HCT116 (cell line): Measurements from ENCODE around the gene RFWD3.

Experiments used
- CEBPB ChIP-seq: IDR thresholded peaks from 2 replicates; pipeline ENCODE4 v1.6.1; 2012; ENCODE audit warnings: low read depth
- CTCF ChIP-seq, 3 experiments: fragments of 200-600 bp in 1 of 3; sonication (generic) in 1 of 3; IDR thresholded peaks in 2 of 3; conservative IDR thresholded peaks in 1 of 3; 2 replicates each; pipeline ENCODE4 v1.5.1; 2012 to 2017; ENCODE audit warnings: low read depth in 2 of 3, low read length in 2 of 3, antibody characterized with exemption in 1 of 3, borderline replicate concordance in 1 of 3, control low read depth in 1 of 3, mild to moderate bottlenecking in 1 of 3, mixed read lengths in 1 of 3, mixed run types in 1 of 3, moderate library complexity in 1 of 3; ENCODE audit not compliant: insufficient read depth in 1 of 3
- EGR1 ChIP-seq: IDR thresholded peaks from 2 replicates; pipeline ENCODE4 v1.6.1; 2012; ENCODE audit warnings: low read depth
- EZH2 ChIP-seq: fragments of 200-600 bp; sonication (generic); IDR thresholded peaks from 2 replicates; pipeline ENCODE4 v1.6.1; 2017; ENCODE audit warnings: antibody characterized with exemption, mixed run types
- EZH2phosphoT487 ChIP-seq: fragments of 200-600 bp; IDR thresholded peaks from 2 replicates; pipeline ENCODE4 v1.6.1; 2018; ENCODE audit warnings: antibody characterized with exemption, borderline replicate concordance
- FOSL1 ChIP-seq: IDR thresholded peaks from 2 replicates; pipeline ENCODE4 v1.6.1; 2012; ENCODE audit warnings: low read depth
- JUND ChIP-seq: IDR thresholded peaks from 2 replicates; pipeline ENCODE4 v1.6.1; 2012
- POLR2A ChIP-seq: IDR thresholded peaks from 2 replicates; pipeline ENCODE4 v1.7.0; 2011; ENCODE audit warnings: borderline replicate concordance; ENCODE audit not compliant: insufficient read depth, insufficient read length; ENCODE audit errors: extremely low read depth
- POLR2AphosphoS5 ChIP-seq: IDR thresholded peaks from 2 replicates; pipeline ENCODE4 v1.6.1; 2011; ENCODE audit warnings: mild to moderate bottlenecking, low read depth, low read length, moderate library complexity
- RAD21 ChIP-seq: IDR thresholded peaks from 2 replicates; pipeline ENCODE4 v1.6.1; 2012; ENCODE audit warnings: low read depth, mild to moderate bottlenecking
- REST ChIP-seq: IDR thresholded peaks from 2 replicates; pipeline ENCODE4 v1.6.1; 2012; ENCODE audit warnings: low read depth
- SIN3A ChIP-seq: IDR thresholded peaks from 2 replicates; pipeline ENCODE4 v1.6.1; 2012; ENCODE audit warnings: low read depth
- SP1 ChIP-seq: IDR thresholded peaks from 2 replicates; pipeline ENCODE4 v1.6.1; 2012; ENCODE audit warnings: low read depth
- TF ChIP-seq, protein P1 (sequence below): IDR thresholded peaks from 2 replicates; pipeline ENCODE4 v1.6.1; 2012

DNA sequence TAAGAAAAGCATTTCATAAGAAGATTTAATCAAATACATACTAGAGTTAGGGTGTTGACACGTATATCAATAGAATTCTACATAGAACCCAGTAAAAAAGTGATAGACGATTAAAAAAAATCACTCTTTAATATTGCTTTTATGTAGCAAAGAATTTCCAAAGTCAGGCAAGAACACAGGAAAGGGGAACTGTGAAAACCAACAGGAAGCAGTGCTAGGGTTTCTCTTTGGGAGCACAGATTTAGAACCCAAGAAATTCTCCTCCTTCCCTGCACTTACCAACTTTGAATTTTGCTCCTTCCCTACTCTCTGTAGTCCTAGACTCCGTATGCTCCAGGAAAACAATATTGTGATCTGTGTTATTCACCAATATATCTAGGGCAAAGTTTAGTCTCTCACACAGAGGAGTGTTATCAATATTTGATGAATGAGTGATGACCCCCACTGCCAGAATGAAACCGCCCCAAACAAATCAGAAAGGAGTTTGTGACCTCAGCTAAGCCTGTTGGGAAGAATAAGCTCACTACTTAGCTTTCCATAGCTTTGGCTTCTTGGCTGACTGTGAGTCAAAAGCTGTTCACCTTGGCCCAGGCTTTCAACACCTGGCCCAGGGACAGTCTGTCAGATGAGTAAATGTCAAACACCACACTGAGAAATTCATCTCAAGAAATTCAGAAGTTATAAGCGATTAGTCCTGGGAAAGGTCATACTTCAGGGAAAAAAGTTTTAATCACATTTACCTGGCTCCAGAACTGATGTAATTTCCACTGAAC lies 8.6 kb downstream of the RFWD3 start:
- TF ChIP-seq SP1 (no peak), SIN3A (no peak), CTCF (IDR thresholded peaks at IDR 0.05 in 2 of 3, conservative IDR thresholded peaks at IDR 0.05 in 1 of 3; ENCODE audit: borderline replicate concordance in 1 of 3, insufficient read depth in 1 of 3, low read depth in 2 of 3, low read length in 2 of 3) (no peak), EZH2 (no peak), CEBPB (no peak), FOSL1 (no peak), RAD21 (no peak), EZH2phosphoT487 (no peak), EGR1 (no peak), POLR2A (no peak), REST (no peak), JUND (no peak), POLR2AphosphoS5 (no peak)
- TF ChIP-seq, protein P1, sequence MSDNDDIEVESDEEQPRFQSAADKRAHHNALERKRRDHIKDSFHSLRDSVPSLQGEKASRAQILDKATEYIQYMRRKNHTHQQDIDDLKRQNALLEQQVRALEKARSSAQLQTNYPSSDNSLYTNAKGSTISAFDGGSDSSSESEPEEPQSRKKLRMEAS: no peak
